Endothelial cell of umbilical vein (primary cell): ENCODE measurements around the gene ABCB9. TPM values are rescaled to one million over a fixed set of nuclear protein-coding genes. Genes with fewer than 3 reads are reported as not detected.

Experiments
- BruUV-seq: library from RNA; stranded (reverse); fragments of 400-500 nt; replicated peaks from 2 replicates; lab custom pipeline; 2021; lab: Mats Ljungman, UMichigan
- CTCF ChIA-PET: fragments of 300-600, 350-600 bp; sonication (Branson Sonifier 250); formaldehyde crosslinking; loops from one replicate; lab custom pipeline; 2021; ENCODE audit warnings: antibody characterized with exemption, inconsistent platforms; lab: Charles Lee
- POLR2A ChIA-PET: fragments of 300-600, 350-600 bp; sonication (Branson Sonifier 250); formaldehyde crosslinking; loops from one replicate; lab custom pipeline; 2021; ENCODE audit warnings: antibody characterized with exemption, inconsistent platforms; lab: Charles Lee
- DNase-seq: peaks from one replicate; pipeline ENCODE4 v3.0.0-alpha.2; 2011; ENCODE audit warnings: low read depth, low spot score
- FAIRE-seq: peaks from 2 replicates; lab custom pipeline; 2011; peaks lifted over from hg19 to GRCh38; lab: Jason Lieb, UNC
- H2AFZ ChIP-seq: 2 replicates; pipeline ENCODE4 v1.6.0; 2012; ENCODE audit warnings: low read depth, low read length, control low read depth, inconsistent platforms
- H3K27ac ChIP-seq: 2 replicates; pipeline ENCODE4 v1.5.1; 2011; ENCODE audit warnings: low read depth, mild to moderate bottlenecking, control low read depth, low read length, moderate library complexity; ENCODE audit not compliant: insufficient read depth
- H3K27me3 ChIP-seq, 2 experiments: 2 replicates each; pipeline versions ENCODE4 v1.6.0 to v1.6.1; 2011; ENCODE audit warnings: low read length in 2 of 2, mixed read lengths in 1 of 2; ENCODE audit not compliant: control insufficient read depth in 2 of 2, insufficient read depth in 2 of 2
- H3K36me3 ChIP-seq, 2 experiments: 2 replicates in 1 of 2; 3 replicates in 1 of 2; pipeline ENCODE4 v1.5.1; 2011; ENCODE audit warnings: low read length in 2 of 2, mild to moderate bottlenecking in 1 of 2, moderate library complexity in 1 of 2; ENCODE audit not compliant: control insufficient read depth in 2 of 2, insufficient read depth in 2 of 2; ENCODE audit errors: extremely low read depth in 1 of 2
- H3K4me1 ChIP-seq: 3 replicates; pipeline ENCODE4 v1.5.1; 2011; ENCODE audit warnings: mild to moderate bottlenecking, low read length; ENCODE audit not compliant: control insufficient read depth, insufficient read depth; ENCODE audit errors: extremely low read depth
- H3K4me2 ChIP-seq: 2 replicates; pipeline ENCODE4 v1.6.1; 2011; ENCODE audit warnings: low read length, control low read depth, mixed read lengths; ENCODE audit not compliant: insufficient read depth
- H3K4me3 ChIP-seq, 3 experiments: fragments of 200-600 bp in 1 of 3; sonication (generic), shearing (Covaris generic) in 1 of 3; replicated peaks in 1 of 3; 2 replicates each; pipeline ENCODE4 v1.5.1; 2011 to 2016; ENCODE audit warnings: control low read depth in 3 of 3, low read length in 3 of 3, mild to moderate bottlenecking in 2 of 3, inconsistent platforms in 1 of 3, low read depth in 1 of 3, moderate library complexity in 1 of 3; ENCODE audit not compliant: insufficient read depth in 1 of 3
- H3K79me2 ChIP-seq: 2 replicates; pipeline ENCODE4 v1.6.0; 2012; ENCODE audit warnings: low read length, inconsistent platforms; ENCODE audit not compliant: control insufficient read depth, insufficient read depth
- H3K9ac ChIP-seq: replicated peaks from 2 replicates; pipeline ENCODE3; 2011; ENCODE audit warnings: low read length, control low read depth; ENCODE audit not compliant: insufficient read depth; ENCODE audit errors: extremely low read depth
- H3K9me1 ChIP-seq: replicated peaks from 3 replicates; pipeline ENCODE4 v1.6.0; 2011; ENCODE audit warnings: mild to moderate bottlenecking, low read length; ENCODE audit not compliant: control insufficient read depth, insufficient read depth; ENCODE audit errors: extremely low read depth
- H3K9me3 ChIP-seq: replicated peaks from 2 replicates; pipeline ENCODE4 v1.5.1; 2012; ENCODE audit warnings: low read length, inconsistent platforms; ENCODE audit not compliant: control insufficient read depth, insufficient read depth
- H4K20me1 ChIP-seq: replicated peaks from 2 replicates; pipeline ENCODE3; 2011; ENCODE audit warnings: mild to moderate bottlenecking, low read length; ENCODE audit not compliant: control insufficient read depth, insufficient read depth; ENCODE audit errors: extremely low read depth
- EZH2 ChIP-seq: IDR thresholded peaks from 2 replicates; pipeline ENCODE4 v1.6.1; 2012; ENCODE audit warnings: borderline replicate concordance, low read depth, mild to moderate bottlenecking, moderate library complexity, low read length, inconsistent platforms; ENCODE audit not compliant: severe bottlenecking
- FOS ChIP-seq: IDR thresholded peaks from 2 replicates; pipeline ENCODE4 v1.6.1; 2011; ENCODE audit warnings: mild to moderate bottlenecking, low read length, moderate library complexity, borderline replicate concordance; ENCODE audit not compliant: insufficient read depth
- GATA2 ChIP-seq: IDR thresholded peaks from 2 replicates; pipeline ENCODE4 v1.7.0; 2011; ENCODE audit warnings: low read depth, mild to moderate bottlenecking, moderate library complexity, mixed read lengths, low read length; ENCODE audit not compliant: insufficient read length, insufficient read depth
- JUN ChIP-seq: IDR thresholded peaks from 2 replicates; pipeline ENCODE4 v1.6.1; 2011; ENCODE audit warnings: borderline replicate concordance, low read depth; ENCODE audit not compliant: insufficient read length, insufficient read depth
- MYC ChIP-seq: IDR thresholded peaks from one replicate; pipeline ENCODE4 v1.6.1; 2011; ENCODE audit warnings: mild to moderate bottlenecking, low read depth, low read length
- POLR2A ChIP-seq: IDR thresholded peaks from 2 replicates; pipeline ENCODE4 v1.6.1; 2012; ENCODE audit warnings: low read depth, mild to moderate bottlenecking, control low read depth, low read length
- POLR2AphosphoS5 ChIP-seq: IDR thresholded peaks from 2 replicates; pipeline ENCODE4 v1.6.1; 2012; ENCODE audit warnings: low read depth, mild to moderate bottlenecking, control low read depth, low read length, moderate library complexity; ENCODE audit not compliant: insufficient read depth
- dilution Hi-C: fragments of 300-500 bp; cut with MboI; formaldehyde crosslinking; loops from one replicate; pipeline ENCODE4 v1.15.0; 2019; ENCODE audit warnings: low sequenced_read_pairs; ENCODE audit not compliant: extremely low pct_ligation_motif_present
- intact Hi-C: fragments of 100-400 bp; cut with micrococcal nuclease; formaldehyde crosslinking; loops from one replicate; pipeline ENCODE4 v1.10.0; 2022
- polyA plus RNA-seq, 4 experiments: library from polyadenylated mRNA; depleted of rRNA in 3 of 4; stranded (reverse) in 3 of 4; unstranded in 1 of 4; fragments of >200 nt; gene quantifications; 2 replicates each; pipeline versions ENCODE4 v1.2.1 to v1.2.3, GENCODE V29; 2011 to 2012; ENCODE audit warnings: missing spikeins in 1 of 4
- total RNA-seq: library from RNA; stranded (reverse); gene quantifications from 2 replicates; pipeline ENCODE4 v1.2.3, GENCODE V29; 2021
- TF ChIP-seq, protein P1 (sequence below): IDR thresholded peaks from 2 replicates; pipeline ENCODE4 v1.6.1; 2011; ENCODE audit not compliant: insufficient read depth, insufficient read length
- TF ChIP-seq, protein P2 (sequence below), 2 donors: IDR thresholded peaks; 1 replicate in 1 of 2; 2 replicates in 1 of 2; pipeline ENCODE4 v1.5.1; 2011; ENCODE audit warnings: low read length in 2 of 2, mild to moderate bottlenecking in 2 of 2, moderate library complexity in 2 of 2, control low read depth in 1 of 2, inconsistent platforms in 1 of 2, low read depth in 1 of 2; ENCODE audit not compliant: insufficient read depth in 1 of 2; ENCODE audit errors: extremely low read depth in 1 of 2

ABCB9 gene
- total and polyA plus RNA-seq, 2 donors (not counting 3 experiments of a cell fraction or from before 2014, with no cell fraction given) = 11.7 to 16.9 TPM

DNA sequence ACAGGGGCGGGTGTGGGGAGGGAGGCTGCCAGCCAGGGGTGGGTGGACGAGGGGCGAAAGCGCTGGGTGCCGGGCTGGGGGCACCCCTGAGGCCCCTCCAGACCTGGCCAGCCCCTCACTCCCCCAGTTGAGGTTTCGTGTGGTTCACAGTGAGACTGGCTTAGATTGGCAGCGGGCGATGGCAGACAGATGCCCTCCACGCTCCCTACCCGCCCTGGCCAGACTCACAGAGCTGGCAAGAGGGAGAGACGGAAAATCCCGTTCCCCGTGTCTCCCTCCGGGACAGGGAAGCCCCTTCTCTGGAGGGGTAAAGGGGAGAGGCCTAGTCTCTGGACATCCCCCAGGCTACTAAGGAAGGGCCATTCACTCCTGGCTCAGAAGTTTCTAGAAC is 37.1 kb downstream of the ABCB9 start:
- no peak for TF ChIP-seq GATA2
- no peak for DNase-seq
- dilution Hi-C loops = no loop called here
- ChIA-PET CTCF (interaction anchor here (1.1 kb wide), 1 partner anchor 31 kb away, joined by 3 read pairs; no protein-coding TSS in a partner anchor), POLR2A (no interaction called here)
- intact Hi-C loops = no loop called here
- Histone ChIP-seq H3K27me3 (no peaks in the 10 kb centered on the region), H3K27ac (no peak overlapping the region), H3K4me3 (no peak overlapping the region), H3K9me1 (no peaks in the 10 kb centered on the region), H3K9me3 (no peaks in the 10 kb centered on the region), H3K79me2 (no peaks in the 10 kb centered on the region), H3K36me3 (no peaks in the 10 kb centered on the region), H2AFZ (no peak overlapping the region), H3K4me1 (no peaks in the 10 kb centered on the region), H3K9ac (no peak overlapping the region), H3K4me2 (no peak overlapping the region), H4K20me1 (no peaks in the 10 kb centered on the region)
- FAIRE-seq = no peak
- no TSS peak for BruUV-seq

DNA sequence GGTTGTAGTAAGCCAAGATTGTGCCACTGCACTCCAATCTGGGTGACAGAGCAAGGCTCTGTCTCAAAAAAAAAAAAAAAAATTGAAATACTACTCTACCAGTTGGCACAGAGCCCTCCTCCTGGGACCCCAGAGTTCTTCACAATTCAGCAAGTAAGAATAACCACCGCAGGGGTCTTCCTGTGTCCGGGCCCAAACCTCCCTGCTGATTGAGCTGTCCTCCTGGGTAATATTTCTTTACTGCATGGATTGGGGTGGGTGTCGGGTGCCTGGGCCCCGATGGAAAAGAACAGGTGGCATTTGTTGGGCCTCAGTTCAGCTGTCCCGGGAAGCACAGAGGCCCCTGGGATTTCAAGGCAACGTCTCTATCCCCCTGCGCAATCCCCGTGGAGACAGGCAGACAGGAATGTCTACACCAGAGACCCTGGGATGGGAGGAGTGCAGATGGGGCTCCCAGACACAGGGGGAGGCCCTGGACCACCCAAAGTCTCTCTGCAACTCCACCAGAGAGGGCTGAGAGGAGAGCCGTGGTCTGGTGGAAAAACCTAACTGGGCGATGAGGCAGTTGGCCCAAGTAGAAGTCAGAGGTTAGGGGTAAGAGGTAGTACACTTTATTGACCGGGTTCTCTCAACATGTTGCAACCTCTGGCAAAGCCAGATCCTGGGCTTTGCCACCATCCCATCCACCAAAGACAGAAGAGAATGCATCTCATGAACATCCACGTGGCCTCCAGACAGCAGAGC is 37.7 kb downstream of the ABCB9 start:
- no peaks in the 10 kb centered on the region for H3K9me3 ChIP-seq
- no peaks in the 10 kb centered on the region for H3K4me1 ChIP-seq
- H3K9me1 ChIP-seq = no peaks in the 10 kb centered on the region
- TF ChIP-seq EZH2 (no peak), FOS (no peak), POLR2A (no peak), JUN (no peak), MYC (no peak), GATA2 (no peak), POLR2AphosphoS5 (no peak)
- TF ChIP-seq, protein P1, sequence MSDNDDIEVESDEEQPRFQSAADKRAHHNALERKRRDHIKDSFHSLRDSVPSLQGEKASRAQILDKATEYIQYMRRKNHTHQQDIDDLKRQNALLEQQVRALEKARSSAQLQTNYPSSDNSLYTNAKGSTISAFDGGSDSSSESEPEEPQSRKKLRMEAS = no peak
- TF ChIP-seq, protein P2, sequence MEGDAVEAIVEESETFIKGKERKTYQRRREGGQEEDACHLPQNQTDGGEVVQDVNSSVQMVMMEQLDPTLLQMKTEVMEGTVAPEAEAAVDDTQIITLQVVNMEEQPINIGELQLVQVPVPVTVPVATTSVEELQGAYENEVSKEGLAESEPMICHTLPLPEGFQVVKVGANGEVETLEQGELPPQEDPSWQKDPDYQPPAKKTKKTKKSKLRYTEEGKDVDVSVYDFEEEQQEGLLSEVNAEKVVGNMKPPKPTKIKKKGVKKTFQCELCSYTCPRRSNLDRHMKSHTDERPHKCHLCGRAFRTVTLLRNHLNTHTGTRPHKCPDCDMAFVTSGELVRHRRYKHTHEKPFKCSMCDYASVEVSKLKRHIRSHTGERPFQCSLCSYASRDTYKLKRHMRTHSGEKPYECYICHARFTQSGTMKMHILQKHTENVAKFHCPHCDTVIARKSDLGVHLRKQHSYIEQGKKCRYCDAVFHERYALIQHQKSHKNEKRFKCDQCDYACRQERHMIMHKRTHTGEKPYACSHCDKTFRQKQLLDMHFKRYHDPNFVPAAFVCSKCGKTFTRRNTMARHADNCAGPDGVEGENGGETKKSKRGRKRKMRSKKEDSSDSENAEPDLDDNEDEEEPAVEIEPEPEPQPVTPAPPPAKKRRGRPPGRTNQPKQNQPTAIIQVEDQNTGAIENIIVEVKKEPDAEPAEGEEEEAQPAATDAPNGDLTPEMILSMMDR (IDR thresholded peaks at IDR 0.05; ENCODE audit: extremely low read depth in 1 of 2, insufficient read depth in 1 of 2, low read depth in 1 of 2, low read length in 2 of 2) = no peak
- H3K9ac ChIP-seq = no peak overlapping the region
- H3K36me3 ChIP-seq = no peaks in the 10 kb centered on the region
- dilution Hi-C loops = no loop called here
- no peak overlapping the region for H2AFZ ChIP-seq
- ChIA-PET POLR2A (no interaction called here), CTCF (no interaction called here)
- DNase-seq (no peak), FAIRE-seq (no peak)
- H3K79me2 ChIP-seq = no peaks in the 10 kb centered on the region
- H3K4me3 ChIP-seq = no peak overlapping the region
- no TSS peak for BruUV-seq
- intact Hi-C loops = no loop called here
- no peaks in the 10 kb centered on the region for H4K20me1 ChIP-seq
- H3K4me2 ChIP-seq = no peak overlapping the region
- no peaks in the 10 kb centered on the region for H3K27me3 ChIP-seq
- H3K27ac ChIP-seq = no peak overlapping the region
